ENCODE data around the gene SH3PXD2A. TPM values are rescaled to one million over a fixed set of nuclear protein-coding genes. Genes with fewer than 3 reads are reported as not detected.
A peak's percentile ranks its signal among the peaks of the same experiment; 100 is the strongest.
"Not testable (repeated sequence)": the region's sequence is repeated elsewhere in the genome, so short reads cannot be mapped to it uniquely, and the experiment has no call there.

SH3PXD2A gene
- total RNA-seq, 1 donor from 2014 or later = 36.8 TPM

- no peaks in the 10 kb centered on the region for H3K36me3 Mint-ChIP-seq
- no peak overlapping the region for H3K4me3 Mint-ChIP-seq
- no peaks in the 10 kb centered on the region for H3K9me3 Mint-ChIP-seq
- H3K27me3 Mint-ChIP-seq (ENCODE audit: low read depth) = no peaks in the 10 kb centered on the region
- peak overlapping the region; percentile 58 for H3K27ac Mint-ChIP-seq
- peaks cover 34% of the 10 kb centered on the region for H3K4me1 Mint-ChIP-seq
- no peak for DNase-seq (ENCODE audit: low spot score in 2 of 2, unreplicated experiment in 2 of 2)
- TF ChIP-seq CTCF (IDR thresholded peaks at IDR 0.05; ENCODE audit: unreplicated experiment) = no peak
Measured at GRCh38 chr10:103732339-103733044, 122.9 kb downstream of the SH3PXD2A start.

DNA sequence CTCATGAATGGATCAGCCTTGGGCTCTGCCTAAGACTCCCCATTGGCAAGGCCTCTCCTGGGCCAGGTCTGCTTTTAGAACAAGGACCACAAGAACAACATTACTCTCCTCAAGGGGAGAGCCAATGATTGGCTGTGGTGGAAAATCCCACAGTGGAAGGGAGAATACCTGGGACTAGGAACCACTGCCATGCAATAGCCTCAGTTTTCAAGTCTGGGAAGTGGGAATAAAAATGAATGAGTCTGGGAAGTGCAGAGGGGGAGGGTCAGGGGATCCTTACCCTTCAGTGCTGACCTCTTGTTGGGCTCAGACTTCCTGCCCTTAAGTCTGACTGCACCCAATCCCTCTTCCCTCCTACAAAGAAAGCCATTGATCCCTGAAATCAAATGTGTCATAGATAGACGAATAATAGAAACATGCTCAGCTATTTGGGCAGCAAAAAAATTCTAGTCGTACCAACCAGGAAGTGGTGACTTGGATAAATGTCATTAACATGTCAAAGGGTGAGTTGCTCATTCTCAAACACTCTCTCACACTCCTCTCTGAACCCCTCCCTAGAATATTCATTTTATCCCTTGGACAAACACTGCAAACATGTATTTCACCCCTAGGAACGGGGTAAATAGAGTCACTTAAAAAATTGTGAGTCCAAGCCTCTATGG lies 123.6 kb downstream of the SH3PXD2A start:
- Mint-ChIP-seq H3K4me1 (peaks cover 30% of the 10 kb centered on the region), H3K36me3 (no peaks in the 10 kb centered on the region), H3K9me3 (no peaks in the 10 kb centered on the region), H3K4me3 (no peak overlapping the region), H3K27me3 (ENCODE audit: low read depth) (no peaks in the 10 kb centered on the region), H3K27ac (no peak overlapping the region)
- no peak for DNase-seq (ENCODE audit: low spot score in 2 of 2, unreplicated experiment in 2 of 2)
- no peak for TF ChIP-seq CTCF (IDR thresholded peaks at IDR 0.05; ENCODE audit: unreplicated experiment)

DNA sequence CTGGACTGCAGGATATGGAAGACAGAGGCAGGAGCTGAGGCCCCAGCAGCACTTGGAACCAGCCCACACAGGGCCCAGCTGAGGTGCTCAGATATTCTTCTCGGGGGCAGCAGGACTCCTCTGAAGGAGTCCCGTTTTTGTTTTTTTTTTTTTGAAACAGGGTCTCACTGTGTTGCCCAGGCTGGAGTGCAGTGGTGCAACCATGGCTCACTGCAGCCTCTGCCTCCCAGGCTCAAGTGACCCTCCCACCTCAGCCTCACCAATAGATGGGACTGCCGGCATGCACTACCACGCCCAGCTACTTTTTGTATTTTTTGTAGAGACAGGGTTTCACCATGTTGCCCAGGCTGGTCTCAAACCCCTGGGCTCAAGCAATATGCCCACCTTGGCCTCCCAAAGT lies 124.3 kb downstream of the SH3PXD2A start:
- Mint-ChIP-seq H3K4me1 (peaks cover 29% of the 10 kb centered on the region), H3K27ac (peak overlapping the region; percentile 83)
- H3K27me3 Mint-ChIP-seq (ENCODE audit: low read depth); H3K9me3 Mint-ChIP-seq; H3K36me3 Mint-ChIP-seq; DNase-seq (ENCODE audit: low spot score in 2 of 2, unreplicated experiment in 2 of 2); H3K4me3 Mint-ChIP-seq: not testable (repeated sequence)

GRCh38 chr10:103729851-103730250 lies 125.5 kb downstream of the SH3PXD2A start:
- Mint-ChIP-seq H3K4me1 (peaks cover 29% of the 10 kb centered on the region), H3K27ac (no peak overlapping the region), H3K36me3 (peaks cover 5% of the 10 kb centered on the region), H3K27me3 (ENCODE audit: low read depth) (no peaks in the 10 kb centered on the region), H3K4me3 (no peak overlapping the region), H3K9me3 (no peaks in the 10 kb centered on the region)
- TF ChIP-seq CTCF (IDR thresholded peaks at IDR 0.05; ENCODE audit: unreplicated experiment) = no peak
- no peak for DNase-seq (ENCODE audit: low spot score in 2 of 2, unreplicated experiment in 2 of 2)

- no peaks in the 10 kb centered on the region for H3K9me3 Mint-ChIP-seq
- H3K4me1 Mint-ChIP-seq = peaks cover 21% of the 10 kb centered on the region
- H3K27ac Mint-ChIP-seq = no peak overlapping the region
- no peak for TF ChIP-seq CTCF (IDR thresholded peaks at IDR 0.05; ENCODE audit: unreplicated experiment)
- no peak for DNase-seq (ENCODE audit: low spot score in 2 of 2, unreplicated experiment in 2 of 2)
- no peak overlapping the region for H3K4me3 Mint-ChIP-seq
- H3K27me3 Mint-ChIP-seq (ENCODE audit: low read depth) = no peaks in the 10 kb centered on the region
- H3K36me3 Mint-ChIP-seq = peaks cover 7% of the 10 kb centered on the region
Measured at GRCh38 chr10:103727991-103728689, 127.2 kb downstream of the SH3PXD2A start.

DNA sequence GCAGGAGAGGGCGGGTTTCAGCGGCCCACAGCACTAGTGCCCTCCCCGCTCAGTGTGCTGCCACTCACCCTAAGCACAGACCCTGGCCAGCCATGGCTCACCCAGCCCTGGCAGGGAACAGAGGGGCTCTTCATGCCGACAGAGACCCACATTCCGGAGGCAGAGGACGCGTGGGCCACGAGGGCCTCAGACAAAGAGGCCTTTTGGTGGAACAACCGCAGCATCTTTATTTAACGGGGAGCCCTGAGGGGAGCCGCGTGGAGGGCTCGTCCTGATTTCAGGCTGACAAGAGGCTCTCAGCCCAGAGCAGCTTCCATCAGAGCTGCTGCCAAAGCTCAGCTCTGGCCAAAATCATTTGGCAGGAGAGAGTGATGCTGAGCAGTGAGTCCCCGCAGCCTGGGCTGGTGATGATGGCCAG lies 127.8 kb downstream of the SH3PXD2A start:
- no peak overlapping the region for H3K4me3 Mint-ChIP-seq
- H3K9me3 Mint-ChIP-seq = no peaks in the 10 kb centered on the region
- H3K4me1 Mint-ChIP-seq = peaks cover 15% of the 10 kb centered on the region
- no peak for TF ChIP-seq CTCF (IDR thresholded peaks at IDR 0.05; ENCODE audit: unreplicated experiment)
- peaks cover 7% of the 10 kb centered on the region for H3K36me3 Mint-ChIP-seq
- DNase-seq (ENCODE audit: low spot score in 2 of 2, unreplicated experiment in 2 of 2) = no peak
- no peaks in the 10 kb centered on the region for H3K27me3 Mint-ChIP-seq (ENCODE audit: low read depth)
- H3K27ac Mint-ChIP-seq = no peak overlapping the region

All from mesothelial cell of epicardium (in vitro differentiated cells).